DMS53 treated with DMSO at 0.1 percent for 48 hours (cell line): Measurements from ENCODE around the gene AGBL4.

Source experiments
- DNase-seq: peaks from one replicate; lab custom pipeline; 2025; ENCODE audit not compliant: unreplicated experiment; lab: John Stamatoyannopoulos, UW

The AGBL4 gene

DNA sequence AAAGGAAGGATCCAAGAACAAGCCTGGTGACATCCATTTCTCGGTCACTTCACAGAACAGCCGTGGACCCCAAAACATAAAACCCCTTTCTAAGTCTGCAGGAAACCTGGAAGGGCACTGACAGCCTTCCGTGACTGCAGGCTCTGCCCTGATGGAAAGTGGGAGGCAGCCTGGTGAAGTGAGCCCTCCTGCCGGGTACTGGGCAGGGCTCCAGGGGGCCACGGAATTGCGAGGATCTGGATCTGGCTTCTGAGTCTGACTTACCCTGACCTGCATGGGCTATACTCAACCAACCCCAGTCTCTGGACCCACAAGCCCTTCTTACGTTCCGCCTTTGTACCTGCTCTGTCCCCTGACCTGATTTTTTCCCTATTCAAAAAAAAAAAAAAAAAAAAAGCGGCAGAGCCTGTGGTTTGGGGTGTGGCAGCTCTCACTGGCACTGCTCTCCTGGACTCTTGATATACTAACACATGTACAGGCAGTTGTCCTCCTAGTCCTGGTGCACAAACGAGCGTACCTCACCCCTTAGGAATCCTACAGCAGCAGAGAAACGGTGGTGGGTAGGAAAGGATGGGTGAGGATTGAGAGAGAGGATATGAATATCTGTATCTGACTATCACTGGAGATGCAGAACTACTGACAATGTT is 1330.0 kb downstream of the AGBL4 start:
- no peak for DNase-seq

DNA sequence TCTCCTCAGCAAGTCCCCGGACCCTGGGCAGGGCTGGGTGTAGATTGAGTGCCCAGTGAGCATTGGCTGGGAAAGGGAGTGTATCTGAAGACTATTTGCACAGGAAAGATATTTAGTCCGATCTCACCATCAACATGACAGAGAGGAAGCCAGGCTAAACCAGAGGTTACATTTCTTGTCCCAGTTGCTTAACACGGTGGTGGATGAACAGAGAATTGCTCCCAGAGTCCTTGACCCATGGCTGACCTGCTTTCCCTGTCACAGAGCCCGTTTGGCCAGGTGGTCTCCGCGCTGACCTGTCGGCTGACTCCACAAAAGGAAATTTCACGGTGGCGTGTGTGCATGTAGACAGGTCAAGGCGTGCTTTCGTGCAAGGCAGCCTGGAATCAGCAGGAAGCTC is 1330.6 kb downstream of the AGBL4 start:
- DNase-seq, result no peak

DNA sequence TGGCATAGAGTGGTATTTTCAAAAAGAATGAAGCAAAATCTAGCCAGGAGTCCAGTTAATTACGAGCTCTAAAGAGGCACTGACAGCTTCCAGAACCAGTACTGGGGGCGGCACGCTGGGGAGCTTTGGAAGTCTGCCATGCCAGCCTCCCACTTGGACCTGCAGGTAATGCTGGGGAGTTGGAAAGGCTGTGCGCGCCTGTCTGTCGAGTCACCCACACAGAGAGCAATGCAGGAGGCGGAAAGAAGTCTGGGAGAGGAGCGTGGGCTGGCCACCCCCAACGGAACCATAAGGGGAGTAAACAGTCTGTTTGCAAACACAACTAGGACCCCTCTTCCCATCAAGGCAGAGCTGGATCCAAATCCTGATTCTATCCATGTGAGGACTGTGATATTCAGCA is 1331.5 kb downstream of the AGBL4 start:
- DNase-seq, result no peak

DNA sequence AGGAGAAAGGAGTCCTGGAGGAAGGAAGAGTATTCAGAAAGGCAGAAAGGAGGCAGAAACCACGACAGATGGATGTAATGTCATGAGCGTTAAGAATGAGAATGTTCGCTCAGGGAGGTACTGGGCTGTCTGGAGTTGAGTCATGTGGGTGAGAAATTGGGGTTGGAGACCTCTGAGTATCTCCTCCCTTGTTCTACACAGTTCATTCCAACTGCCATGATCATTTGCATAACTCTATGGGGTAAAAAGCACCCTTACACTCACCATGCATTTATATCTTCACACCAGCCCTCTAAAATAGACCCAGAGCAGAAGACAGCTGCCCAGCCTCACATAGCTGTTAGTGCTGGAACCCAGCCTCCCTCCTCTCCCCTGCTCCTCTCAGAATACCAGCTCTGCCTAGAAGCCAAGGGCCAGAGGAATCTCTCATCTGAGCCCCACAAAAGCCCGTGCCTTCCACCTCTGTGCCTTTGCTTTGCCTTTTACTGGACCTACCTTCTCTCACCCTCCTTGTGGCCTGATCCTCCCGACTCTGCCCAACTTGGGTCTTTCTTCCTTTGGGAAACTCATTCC is 1332.2 kb downstream of the AGBL4 start:
- DNase-seq, result no peak

DNA sequence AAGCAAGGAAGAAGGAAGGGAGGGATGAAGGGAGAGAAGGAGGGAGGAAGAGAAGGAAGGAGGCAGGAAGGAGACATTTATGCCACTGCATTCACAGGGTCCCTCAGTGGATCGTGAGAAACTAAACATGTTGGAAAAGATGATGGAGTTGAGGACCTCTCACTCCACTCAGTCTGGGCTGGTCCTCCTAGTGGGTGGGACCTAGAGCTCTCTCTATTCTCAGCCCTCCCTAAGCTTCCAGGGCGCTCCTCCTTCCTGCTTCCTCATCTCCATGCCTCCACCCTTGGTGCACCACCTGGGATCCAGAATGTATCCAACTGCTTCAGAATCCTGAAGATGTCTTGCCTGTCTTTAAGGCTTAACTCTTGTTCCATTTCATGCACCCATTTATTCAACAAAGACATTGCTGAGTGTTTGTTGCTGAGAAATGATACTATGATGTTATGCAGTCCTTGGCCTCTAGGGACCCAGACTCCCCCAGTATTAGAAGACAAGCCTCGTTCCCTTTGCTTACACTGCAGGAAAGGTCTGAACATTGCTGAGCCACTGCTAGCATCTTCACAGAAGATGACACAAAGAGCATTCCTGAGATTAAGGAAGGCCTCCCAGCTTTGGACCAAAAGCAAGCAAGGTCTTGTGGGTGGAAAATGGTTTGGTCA is 1335.5 kb downstream of the AGBL4 start:
- peak; percentile 8 for DNase-seq

DNA sequence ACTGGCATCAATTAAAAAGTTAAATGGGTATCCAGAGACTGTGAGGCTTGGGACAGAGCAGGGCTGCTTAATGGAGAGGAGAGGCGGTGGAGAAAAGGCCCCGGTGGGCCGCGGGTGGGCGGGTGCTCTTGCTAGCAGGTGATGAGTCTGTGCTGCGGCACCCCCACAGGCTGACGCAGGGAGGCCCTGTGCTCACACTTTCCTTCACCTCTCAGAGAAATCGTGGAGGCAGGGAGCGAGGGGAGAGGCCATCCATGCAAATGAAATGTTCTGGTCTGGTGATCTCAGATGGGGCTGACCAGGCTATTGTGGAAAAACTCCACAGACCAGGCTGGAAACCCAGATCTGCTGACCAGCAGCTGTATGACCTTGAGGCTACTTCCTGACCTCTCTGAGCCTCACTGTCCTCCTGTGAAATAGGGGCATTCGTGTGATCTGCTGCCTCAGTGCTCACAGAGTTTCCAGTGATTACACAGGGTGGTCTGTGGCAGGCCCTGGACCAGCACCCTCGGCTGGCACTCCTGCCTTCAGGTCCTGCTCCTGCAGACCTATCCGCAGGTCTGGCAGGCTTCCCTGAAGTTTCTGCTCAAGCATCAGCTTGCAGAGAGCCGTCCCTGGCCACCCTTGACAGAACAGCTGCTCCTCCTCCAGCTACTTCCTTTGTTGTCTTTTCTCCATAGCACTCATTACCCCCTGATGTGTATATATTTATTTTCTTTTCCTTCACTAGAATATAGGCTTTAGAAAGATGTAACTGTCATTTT is 1336.3 kb downstream of the AGBL4 start:
- no peak for DNase-seq

DNA sequence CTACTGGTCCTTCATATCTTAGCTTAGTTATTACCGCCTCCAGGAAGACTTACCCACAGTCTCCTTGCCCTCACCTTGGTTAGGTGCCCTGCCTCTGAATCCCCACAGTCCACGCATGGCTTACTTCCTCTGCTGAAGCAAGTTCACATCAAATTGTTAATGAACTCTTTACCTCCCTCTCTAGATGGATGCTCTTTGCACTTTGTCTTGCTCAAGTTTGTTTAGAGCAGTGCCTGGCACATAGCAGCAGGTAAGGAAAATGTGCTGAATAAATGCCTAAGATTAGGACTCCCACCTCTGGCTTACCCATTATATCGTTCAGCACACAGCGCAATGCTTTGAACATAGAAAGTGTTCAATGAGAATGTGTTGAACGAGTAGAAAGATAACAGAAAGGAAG is 1337.6 kb downstream of the AGBL4 start:
- DNase-seq, result no peak

DNA sequence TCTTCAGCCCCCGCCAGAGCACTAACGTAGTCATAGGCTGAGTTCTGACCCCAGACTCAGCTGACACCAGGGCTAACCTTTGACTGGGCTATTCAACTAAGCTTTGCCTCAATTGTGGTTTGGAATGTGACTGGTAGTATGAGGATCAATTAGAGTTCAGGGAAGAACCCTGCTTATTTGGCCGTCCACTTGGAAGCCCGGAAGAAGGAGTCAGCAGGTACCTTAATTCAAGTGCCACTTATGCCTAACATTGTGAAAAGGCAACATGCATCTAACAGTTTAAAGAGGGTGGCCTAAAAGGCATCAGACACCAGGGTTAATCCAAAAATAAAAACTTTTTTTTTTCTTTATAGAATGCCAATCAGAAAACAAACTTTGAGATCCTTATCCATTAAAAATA is 1339.4 kb downstream of the AGBL4 start:
- no peak for DNase-seq

DNA sequence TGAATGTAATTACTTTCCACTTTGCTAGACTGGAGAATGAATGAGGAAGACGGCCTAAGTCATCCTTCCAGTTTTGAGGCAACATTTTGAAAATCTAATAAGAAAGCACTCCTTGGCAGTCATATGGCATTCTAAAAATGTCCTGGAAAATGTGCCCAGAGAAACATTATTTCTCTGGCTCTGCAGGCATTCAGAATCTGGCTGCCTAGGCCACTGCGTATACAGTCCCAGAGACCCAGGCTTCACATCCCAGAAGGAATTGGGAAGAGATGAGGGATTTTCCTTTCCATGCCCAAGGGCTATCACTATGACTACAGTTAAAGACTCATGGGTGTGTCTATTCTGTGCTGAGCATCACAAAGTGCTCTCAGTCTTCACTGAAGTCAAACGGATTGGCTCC is 1339.9 kb downstream of the AGBL4 start:
- DNase-seq, result no peak

DNA sequence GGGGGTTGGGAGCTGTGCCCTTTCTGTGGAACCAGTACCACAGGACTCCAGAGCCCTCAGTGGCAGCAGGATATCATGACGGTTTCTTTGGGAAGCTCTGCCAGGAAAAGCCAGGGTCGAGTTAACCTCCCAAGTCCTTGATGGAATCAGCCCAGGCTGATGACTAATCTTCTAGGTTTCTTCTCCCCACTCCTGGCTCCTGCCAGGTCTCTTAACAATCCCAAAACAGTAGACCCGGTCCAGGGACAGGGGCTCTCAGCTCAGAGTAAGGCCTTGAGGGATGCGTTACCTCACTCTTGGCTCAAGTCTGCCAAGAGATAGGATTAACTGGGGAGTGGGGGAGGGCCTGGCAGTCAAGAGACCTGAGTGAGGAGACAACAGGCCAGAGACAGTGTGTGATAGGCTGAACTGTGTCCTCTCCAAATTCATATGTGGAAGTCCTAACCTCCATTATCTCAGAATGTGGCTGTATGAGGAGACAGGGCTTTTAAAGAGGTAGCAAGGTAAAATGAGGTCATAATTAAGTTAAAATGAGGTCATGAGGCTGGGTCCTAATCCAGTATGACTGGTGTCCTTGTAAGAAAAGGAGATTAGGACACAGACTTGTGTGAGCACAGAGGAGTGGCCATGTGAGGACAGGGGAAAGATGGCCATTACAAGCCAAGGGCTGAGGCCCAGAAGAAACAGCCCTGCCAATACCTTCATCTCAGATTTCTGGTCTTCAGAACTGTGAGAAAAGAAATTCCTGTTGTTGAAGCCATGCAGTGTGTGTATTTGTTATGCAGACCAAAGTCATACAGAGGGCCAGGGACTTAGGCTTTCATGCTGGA is 1342.1 kb downstream of the AGBL4 start:
- DNase-seq, result no peak

DNA sequence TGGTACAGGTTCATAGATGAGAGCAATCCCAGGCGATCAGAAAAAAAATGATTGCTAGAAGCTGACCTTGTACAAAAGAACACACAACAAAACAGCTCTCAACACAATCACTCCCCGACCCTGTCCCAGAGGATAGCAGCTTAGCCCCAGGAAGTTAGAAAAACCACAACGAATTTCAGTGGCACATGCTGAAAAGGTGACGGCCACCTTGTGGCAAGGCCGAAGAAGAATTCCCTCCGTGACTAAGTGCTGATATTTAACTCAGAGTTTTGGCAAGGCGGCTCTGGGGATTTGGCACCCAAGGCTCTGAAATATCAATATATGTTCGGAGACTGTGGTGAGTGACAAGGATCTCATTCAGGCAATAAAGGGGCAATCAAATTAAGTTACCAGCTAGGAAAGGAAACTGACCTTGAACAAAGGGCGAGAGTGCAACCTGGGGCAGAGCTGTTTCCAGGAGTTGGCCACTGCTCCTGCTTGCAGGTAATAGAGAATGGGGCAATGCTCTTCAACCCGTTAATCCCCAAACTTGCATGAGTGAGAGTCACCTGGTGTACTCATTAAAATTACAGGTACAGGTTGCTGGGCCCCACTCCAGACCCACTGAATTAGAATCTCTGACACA is 1343.2 kb downstream of the AGBL4 start:
- DNase-seq, result no peak

DNA sequence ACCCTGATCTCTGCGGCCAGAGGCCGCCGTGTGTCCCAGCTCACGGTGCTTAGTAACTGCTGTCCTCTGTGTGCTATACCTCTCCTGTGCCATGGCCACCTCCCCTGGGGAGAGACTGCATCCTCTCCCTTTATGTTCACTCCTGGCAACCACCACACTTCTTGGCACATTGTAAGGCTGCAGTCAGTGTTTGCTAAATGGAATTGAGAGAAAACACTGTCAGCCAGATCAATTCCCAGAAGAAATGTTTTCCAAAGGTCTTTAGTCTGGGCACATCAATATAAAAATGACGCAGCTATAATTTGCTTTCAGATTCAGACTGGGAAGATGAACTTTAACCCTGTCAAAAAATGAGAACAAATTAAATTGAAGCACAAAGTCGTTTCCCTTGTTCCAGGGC is 1343.9 kb downstream of the AGBL4 start:
- DNase-seq, result no peak

DNA sequence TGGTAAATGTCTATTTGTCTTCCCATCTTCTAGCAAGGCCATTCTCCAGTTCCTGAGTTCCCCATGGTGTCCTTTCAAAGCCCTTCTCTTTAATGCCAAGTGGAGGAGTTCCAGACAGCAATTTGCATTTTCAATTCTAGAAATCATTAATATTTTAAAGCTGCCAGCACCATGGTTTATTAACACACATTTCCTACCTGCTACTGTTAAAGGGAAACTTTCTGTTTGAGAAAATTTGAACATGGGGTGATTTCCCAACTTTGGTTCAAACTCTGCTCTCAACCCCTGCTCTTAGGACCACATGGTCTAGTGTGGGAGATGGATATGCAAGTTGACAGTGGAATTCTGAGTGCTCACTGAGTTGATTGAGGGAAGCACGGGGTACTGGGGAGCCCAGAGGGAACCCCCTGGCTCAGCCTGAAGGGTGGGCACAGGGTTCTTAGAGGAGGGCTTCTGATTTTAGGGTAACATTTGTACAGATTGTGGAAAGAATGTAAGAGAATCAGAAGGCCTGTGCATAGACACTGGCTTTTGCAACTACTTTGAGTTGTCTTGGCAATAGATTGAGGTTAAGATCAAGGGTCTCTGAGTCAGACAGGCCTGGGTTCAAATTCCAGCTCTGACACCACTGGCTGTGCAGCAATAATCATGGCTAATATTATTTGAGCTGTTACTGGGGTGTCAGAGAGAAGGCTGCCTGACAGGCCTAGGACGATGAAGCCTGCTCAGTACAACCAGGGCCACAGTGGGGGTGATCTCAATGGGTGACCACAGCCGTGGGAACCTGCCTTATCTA is 1344.8 kb downstream of the AGBL4 start:
- DNase-seq, result no peak

DNA sequence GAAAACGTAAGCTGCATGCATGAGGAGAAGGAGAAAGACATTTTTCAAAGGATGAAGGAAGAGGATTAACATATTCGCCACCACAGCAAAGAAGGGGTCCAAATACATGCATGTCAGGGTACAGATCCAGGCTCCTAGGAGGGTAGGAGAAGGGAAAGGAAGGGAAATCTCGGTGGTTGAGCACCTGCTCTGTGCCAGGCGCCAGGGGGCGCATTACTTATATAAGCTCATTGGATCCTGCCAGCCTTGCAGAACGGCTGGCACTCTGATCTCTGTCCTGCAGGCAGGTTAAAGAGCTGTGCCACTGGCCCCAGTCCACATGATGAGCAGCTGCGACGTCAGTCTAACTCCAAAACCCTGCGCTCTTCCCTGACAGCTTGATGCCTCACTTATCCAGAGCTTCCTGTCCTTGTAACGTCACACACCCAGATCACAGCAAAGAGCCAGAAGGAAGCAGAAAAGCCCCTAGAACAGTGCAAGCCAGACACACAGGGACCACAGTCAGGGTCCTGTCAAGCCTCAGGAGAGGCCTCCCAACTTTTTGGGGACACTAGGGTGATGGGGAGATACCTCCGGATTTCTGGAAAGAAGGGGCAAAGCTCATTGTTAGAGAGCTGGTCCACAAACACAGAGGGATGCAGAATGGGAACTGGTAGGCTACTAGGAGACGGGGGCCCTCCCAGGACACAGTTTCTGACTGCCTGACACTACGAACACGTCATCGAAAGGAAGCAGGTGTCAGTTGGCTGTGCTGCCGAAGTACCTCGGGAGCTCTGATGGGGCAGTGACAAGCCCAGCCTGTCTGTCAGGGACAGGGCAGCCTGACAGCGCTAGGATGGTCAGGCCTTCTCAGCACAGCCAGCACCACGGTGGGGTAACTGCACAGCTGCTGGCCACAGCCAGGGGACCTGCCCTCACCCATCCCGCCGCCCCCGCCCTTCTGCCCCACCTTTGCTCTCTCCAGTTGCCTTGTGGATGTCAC is 1346.2 kb downstream of the AGBL4 start:
- peak; percentile 99 for DNase-seq

DNA sequence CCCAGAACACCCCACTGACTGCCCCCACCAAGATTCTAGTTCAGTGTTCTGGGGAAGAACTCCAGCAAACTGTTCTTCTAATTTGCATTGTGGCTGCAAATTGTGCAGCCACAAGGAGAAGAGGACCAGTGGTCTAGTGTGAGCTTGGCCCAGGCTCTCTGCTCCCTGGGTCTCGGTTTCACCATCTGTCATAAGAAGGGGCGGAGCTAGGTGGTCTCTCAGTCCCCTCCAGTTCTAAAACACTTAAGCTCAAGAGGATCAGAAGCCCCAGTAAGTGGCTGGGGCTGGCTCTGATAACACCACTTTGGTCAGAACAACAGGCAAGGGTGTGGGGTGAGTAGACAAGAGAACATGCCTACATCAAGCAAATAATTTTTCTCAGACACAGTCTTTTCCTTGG is 1346.9 kb downstream of the AGBL4 start:
- DNase-seq, result no peak

DNA sequence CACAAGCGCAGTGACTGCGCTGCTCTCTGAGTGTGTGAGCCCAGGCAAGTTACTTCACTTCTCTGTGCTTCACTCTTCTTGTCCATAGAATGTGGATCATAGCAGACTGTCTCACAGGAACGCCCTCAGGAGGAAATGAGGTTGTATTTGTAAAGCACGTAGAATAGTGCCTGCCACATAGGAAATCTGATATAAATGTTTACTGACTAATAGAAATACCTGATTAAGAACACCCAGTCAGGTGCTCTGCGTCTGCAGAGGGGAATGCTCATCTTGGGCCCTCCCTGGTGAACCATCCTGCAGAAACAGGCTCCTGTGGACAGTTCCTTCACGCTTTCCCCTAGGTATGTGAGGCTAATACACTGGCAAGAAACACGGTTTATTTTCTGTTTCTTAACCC is 1347.4 kb downstream of the AGBL4 start:
- DNase-seq, result no peak

DNA sequence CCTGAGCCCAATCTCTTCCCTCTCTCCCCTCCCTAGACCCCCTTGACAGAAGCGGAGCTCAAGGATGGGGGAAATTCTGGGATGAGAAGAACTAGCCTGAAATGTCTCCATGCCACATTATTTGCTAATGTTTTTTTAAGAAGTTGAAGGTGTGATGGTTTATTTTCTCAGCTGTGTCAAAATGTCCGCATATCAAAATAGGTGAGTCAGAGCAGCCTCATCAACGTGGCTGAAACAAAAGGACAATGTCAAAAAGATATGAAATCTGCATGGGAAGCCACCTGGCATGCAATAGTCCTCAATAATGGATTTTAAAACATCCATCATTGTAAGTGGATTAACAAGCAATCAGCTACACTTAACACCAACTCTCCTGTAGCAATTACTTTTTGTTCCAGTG is 1348.5 kb downstream of the AGBL4 start:
- no peak for DNase-seq

DNA sequence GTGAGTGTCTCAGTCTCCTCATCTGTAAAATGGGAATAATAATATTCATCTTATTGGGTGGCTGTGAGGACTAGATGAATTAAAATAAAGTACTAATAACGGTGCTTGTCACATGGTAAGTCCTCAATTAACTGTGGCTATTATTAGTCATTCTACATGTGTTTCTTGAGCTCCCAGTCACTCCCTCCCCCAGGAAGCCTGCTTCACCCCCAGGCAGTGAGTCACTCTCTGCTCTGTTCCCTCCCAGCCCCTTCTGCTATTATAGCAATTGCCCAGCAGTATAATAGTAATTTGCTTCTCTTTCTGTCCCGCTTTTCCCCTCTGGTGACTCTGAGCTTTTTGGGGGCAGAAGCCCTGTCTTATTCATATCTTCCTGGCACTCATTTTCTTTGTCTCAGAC is 1349.1 kb downstream of the AGBL4 start:
- no peak for DNase-seq
